ENCODE results near the gene DACH1.
"Not testable (repeated sequence)": the region's sequence is repeated elsewhere in the genome, so short reads cannot be mapped to it uniquely, and the experiment has no call there.

Gene DACH1

GRCh38 chr13:71827241-71827640 lies 39.8 kb downstream of the DACH1 start:
- no peak for DNase-seq

DNA sequence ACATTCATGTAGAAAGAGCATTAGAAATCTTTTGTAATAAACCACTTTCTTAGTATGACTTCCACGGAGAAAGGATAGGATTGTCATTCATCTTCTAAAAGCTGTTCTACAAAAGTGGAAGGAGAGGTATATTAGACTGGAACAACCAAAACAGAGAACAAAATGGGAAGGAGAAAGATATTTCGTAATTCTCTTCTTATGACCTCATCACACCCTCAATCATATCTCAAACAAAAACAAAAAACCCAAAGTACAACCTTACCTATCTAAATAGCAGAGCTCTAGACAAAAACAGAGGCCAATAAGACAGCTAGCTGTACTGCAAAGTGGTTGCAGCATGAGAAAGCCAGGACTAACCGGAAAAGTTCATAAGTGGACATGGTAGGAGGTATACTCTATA lies 46.3 kb downstream of the DACH1 start:
- DNase-seq = no peak

GRCh38 chr13:71817335-71817734 lies 49.7 kb downstream of the DACH1 start:
- DNase-seq = no peak

GRCh38 chr13:71814806-71815360 lies 52.1 kb downstream of the DACH1 start:
- no peak for DNase-seq

GRCh38 chr13:71813187-71813586 lies 53.8 kb downstream of the DACH1 start:
- DNase-seq = no peak

GRCh38 chr13:71811344-71811743 lies 55.7 kb downstream of the DACH1 start:
- DNase-seq = no peak

- DNase-seq = no peak
Measured at GRCh38 chr13:71808708-71809107, 58.3 kb downstream of the DACH1 start.

- DNase-seq = no peak
Measured at GRCh38 chr13:71806886-71807285, 60.1 kb downstream of the DACH1 start.

- DNase-seq = no peak
Measured at GRCh38 chr13:71803066-71803465, 63.9 kb downstream of the DACH1 start.

DNA sequence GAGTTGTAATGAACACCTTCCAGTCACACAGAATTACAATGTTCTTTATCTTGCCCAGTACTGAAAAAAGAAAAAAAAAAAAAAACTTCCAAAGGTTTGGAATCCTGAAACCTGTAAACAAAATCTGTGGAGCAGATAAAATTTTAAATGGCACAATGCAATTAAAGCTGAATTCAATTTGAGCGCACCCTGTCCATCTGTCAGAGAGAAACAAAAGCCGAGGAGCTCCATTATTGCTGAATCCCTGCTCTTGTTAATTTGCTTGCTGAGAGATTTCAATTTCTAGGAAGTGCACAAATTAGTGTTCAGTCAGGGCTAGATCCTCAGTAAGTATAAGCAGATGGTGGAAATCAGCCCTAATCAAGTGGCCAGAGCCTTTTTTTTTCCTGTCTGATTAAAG lies 65.2 kb downstream of the DACH1 start:
- DNase-seq = no peak

DNA sequence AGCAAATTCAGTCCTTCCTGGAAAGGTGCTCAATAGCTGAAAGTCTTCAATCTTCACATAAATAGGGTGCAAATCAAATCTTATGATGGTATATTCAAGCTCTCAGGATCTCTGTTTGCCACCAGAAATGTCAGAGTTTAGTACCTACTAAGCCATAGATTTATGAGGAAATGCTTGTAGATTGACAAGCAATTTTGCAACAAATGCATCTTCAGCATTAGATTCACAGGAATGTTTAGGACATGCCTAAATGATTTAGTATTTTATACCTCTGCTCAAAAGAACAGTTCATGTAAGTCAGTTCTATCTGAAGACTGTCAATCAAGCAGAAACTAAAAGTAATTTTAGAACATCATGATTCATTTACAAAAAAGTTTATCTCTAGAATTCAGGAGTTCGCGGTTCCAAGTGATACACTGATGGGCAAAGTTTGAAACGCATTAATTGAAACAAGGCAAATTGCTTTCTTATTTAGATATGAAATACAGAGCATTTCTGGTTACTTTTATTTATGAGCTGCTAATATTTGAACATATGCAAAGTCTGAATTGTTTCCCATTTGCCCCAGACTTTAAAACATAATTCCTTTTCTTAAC lies 65.7 kb downstream of the DACH1 start:
- DNase-seq = no peak

- no peak for DNase-seq
Measured at GRCh38 chr13:71799324-71799723, 67.7 kb downstream of the DACH1 start.

DNA sequence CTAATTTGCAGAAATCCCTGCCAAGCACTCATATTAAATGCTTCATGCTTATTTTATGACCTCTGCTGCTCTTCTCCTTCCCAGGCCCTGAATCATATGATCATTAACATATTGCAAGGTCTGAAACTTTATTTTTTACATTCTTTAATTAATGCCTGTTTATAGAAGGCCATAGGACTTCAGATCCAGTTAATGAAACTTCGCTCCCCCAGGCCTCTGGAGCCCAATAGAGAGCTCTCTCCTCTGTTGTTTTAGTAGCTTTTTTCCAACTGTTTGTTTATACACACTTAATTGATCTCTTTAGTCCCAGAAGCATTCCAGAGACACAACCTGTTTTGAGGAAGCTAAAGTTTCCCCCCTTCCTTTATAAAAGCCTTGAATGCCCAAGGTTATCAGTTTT lies 68.3 kb downstream of the DACH1 start:
- no peak for DNase-seq

DNA sequence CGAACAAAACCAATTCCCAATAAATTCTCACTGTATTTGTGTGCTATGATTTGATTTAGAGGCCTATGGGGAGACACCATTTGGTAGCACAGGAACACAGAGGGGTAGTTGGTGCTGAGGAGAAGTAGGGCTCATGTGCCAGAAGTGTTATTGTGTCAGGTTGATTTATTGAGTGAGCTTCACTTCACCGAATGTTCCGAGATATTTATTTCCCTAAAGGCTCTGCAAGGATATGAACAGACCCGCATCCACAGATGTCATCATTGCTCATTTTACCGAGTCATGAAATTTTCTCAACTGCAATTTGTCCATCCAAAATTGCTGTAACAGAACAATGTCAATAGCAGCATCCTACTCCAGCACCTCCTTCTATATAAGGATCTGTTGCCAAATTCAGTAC lies 69.5 kb downstream of the DACH1 start:
- no peak for DNase-seq

DNA sequence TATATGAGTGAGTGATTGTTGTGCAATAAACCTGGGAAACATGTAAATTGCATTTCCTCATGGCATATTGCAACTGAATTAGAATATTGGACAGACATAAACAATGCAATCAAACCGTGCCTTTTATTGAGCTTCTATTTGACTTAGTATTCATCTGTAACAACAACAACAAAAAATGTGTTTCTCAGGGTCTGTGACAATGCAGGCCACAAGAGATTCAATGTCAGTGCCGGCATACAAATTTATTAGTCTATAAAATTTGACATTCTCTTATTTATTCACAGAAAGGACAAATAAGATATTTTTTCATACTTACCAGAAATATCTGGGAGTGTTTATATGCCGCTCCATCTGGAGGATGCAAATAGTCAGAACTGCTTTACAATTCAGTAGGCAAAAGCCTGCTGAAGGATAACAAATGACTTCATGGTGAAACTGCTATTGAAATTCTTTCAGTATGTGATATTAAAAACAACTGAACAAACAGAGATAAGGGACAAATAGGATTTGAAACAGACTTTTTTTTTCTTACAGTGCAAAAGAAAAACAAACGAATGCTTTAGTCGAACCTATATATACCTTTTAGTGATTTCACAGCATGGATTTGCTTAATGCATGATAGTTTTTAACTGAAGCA lies 77.2 kb downstream of the DACH1 start:
- DNase-seq = no peak

- DNase-seq = no peak
Measured at GRCh38 chr13:71789037-71789436, 78.0 kb downstream of the DACH1 start.

DNA sequence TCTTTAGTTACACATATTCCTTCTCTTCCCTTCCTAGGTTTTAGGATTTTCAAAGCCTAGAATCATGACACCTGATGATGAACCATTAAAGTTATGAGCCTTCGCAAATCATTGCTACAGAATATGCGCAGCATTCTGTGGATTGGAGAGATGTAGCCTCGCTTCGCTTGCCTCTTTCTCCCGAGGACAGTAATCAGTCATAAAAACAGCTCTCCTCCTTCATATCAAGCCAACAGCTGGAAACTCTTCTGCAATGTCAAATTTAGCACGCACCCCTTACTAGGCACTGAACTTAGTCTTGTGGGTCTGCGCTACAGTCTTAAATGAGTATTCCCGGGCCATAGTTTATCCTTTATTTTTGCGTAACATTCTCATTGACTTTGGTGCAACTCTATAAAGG lies 79.6 kb downstream of the DACH1 start:
- no peak for DNase-seq

DNA sequence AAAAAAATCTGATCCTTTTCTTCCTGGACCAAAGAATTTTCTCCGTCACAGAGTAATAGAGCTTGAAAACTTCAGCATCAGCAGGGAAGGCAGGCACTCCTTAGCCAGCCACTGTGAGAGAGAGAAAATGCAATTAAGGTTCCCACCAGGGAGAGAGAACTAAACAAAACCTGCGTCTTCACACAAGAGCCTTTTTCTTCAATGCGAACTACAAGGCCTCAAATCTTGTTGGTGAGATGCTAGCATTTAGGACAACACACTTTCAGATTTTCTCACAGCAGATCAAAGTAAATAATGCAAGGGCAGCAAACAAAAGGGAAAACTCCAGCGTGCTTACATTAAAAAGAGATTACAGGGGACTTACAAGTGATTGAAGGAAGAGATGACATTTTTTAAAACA lies 80.1 kb downstream of the DACH1 start:
- no peak for DNase-seq

DNA sequence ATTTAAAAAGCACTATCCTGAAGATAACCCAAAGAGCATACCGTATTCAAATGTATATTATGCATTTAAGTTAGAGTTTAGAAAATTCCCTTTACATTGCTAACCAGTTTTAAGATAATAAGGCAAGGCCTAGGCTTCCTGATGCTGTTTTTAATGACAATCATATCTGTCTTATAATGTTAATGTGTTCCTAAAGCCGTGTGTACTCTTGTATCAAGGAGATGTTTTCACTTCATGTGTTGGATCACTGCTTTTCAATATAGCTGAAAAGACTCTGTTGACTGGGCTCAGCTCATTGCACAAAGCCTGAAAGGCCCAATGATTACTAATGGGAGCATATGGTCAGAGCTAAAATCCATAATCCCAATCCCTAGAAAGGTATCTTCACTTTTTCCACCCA lies 81.6 kb downstream of the DACH1 start:
- DNase-seq = no peak

GRCh38 chr13:71780546-71780945 lies 86.5 kb downstream of the DACH1 start:
- DNase-seq = no peak

- DNase-seq = not testable (repeated sequence)
Measured at GRCh38 chr13:71778998-71779397, 88.0 kb downstream of the DACH1 start.

GRCh38 chr13:71775966-71776365 lies 91.0 kb downstream of the DACH1 start:
- DNase-seq = no peak

DNA sequence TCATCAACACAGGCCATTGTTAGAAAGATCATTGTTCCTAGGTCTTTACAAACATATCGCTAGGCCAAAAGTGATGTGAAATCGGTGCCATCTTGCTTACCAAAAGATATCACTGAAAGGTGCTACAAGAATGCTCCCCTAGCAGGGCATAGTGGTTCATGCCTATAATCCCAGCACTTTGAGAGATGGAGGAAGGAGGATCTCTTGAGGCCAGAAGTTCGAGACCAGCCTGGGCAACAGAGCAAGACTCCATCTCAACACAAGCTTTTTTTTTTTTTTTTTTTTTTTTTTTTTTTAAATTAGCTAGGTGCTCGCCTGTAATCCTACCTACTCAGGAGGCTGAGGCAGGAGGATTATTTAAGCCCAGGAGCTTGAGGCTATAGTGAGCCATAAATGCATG lies 92.1 kb downstream of the DACH1 start:
- DNase-seq = no peak

- DNase-seq = no peak
Measured at GRCh38 chr13:71773531-71773930, 93.5 kb downstream of the DACH1 start.

DNA sequence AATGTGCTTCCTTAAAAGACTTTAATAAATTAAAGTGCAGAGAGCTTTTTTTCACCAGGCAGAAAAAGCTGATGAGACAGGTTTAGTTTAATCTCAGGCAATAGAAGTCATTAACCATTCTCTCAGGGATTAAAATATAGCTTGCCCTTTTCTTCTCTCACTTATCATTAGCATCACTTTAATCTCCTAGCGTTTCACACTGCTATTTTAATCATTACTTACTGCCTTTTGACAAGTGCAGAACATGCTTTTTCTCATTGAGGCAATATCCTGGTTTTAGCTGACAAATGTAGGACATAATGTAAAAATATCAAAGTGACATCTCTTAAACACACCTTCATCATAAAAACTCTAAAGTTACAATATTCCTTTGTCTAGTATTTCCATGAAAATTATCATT lies 94.6 kb downstream of the DACH1 start:
- no peak for DNase-seq
